GOT3 (cell line): ENCODE data around the gene UHRF1.
A peak's percentile ranks its signal among the peaks of the same experiment; 100 is the strongest.
"Not testable (repeated sequence)": the region's sequence is repeated elsewhere in the genome, so short reads cannot be mapped to it uniquely, and the experiment has no call there.

ENCODE experiments used
- DNase-seq: peaks from one replicate; lab custom pipeline; 2025; ENCODE audit warnings: mixed read lengths; lab: John Stamatoyannopoulos, UW

Gene UHRF1

GRCh38 chr19:4937060-4937459 lies 27.8 kb downstream of the UHRF1 start:
- no peak for DNase-seq

- not testable (repeated sequence) for DNase-seq
Measured at GRCh38 chr19:4938461-4938860, 29.2 kb downstream of the UHRF1 start.

- DNase-seq: no peak
Measured at GRCh38 chr19:4939466-4939865, 30.2 kb downstream of the UHRF1 start.

GRCh38 chr19:4941638-4942169 lies 32.4 kb downstream of the UHRF1 start:
- DNase-seq: not testable (repeated sequence)

- not testable (repeated sequence) for DNase-seq
Measured at GRCh38 chr19:4950650-4951049, 41.3 kb downstream of the UHRF1 start.

- no peak for DNase-seq
Measured at GRCh38 chr19:4951656-4952055, 42.4 kb downstream of the UHRF1 start.

- no peak for DNase-seq
Measured at GRCh38 chr19:4952945-4953344, 43.6 kb downstream of the UHRF1 start.

- DNase-seq: not testable (repeated sequence)
Measured at GRCh38 chr19:4954320-4955149, 45.2 kb downstream of the UHRF1 start.

GRCh38 chr19:4955274-4955673 lies 46.0 kb downstream of the UHRF1 start:
- DNase-seq: no peak

GRCh38 chr19:4957981-4958380 lies 48.7 kb downstream of the UHRF1 start:
- no peak for DNase-seq

GRCh38 chr19:4962085-4962619 lies 52.9 kb downstream of the UHRF1 start:
- DNase-seq: no peak

GRCh38 chr19:4965061-4965460 lies 55.8 kb downstream of the UHRF1 start:
- no peak for DNase-seq

GRCh38 chr19:4966591-4966990 lies 57.3 kb downstream of the UHRF1 start:
- DNase-seq: no peak

GRCh38 chr19:4967738-4968461 lies 58.6 kb downstream of the UHRF1 start:
- DNase-seq: no peak

GRCh38 chr19:4968462-4969291 lies 59.4 kb downstream of the UHRF1 start, which contains the start of gene KDM4B:
KDM4B (plus strand) TSS chr19:4969113; CDS start chr19:5032891, 63,778 bp downstream.
- peak; percentile 99 for DNase-seq

- no peak for DNase-seq
Measured at GRCh38 chr19:4969292-4969771, 60.0 kb downstream of the UHRF1 start.

- DNase-seq: no peak
Measured at GRCh38 chr19:4969772-4970531, 60.7 kb downstream of the UHRF1 start.

- no peak for DNase-seq
Measured at GRCh38 chr19:4970558-4971423, 61.5 kb downstream of the UHRF1 start.

GRCh38 chr19:4971424-4971793 lies 62.1 kb downstream of the UHRF1 start:
- no peak for DNase-seq
